T-helper 2 cell treated with Interferon-gamma antibody and Interleukin-4, amounts not matched to agents 5 μg/mL and 100 μg/mL, for 36 hours (primary cell): ENCODE data around the gene CDK3.

Source experiments
- DNase-seq: peaks from one replicate; pipeline ENCODE4 v3.0.0; 2021; ENCODE audit warnings: low spot score
- H3K27ac Mint-ChIP-seq: one replicate; pipeline ENCODE4 v1.8.0; 2021; ENCODE audit warnings: mild to moderate bottlenecking, mixed read lengths
- H3K27me3 Mint-ChIP-seq: one replicate; pipeline ENCODE4 v1.8.0; 2021; ENCODE audit warnings: low read depth, mixed read lengths
- H3K36me3 Mint-ChIP-seq: one replicate; pipeline ENCODE4 v1.8.0; 2021; ENCODE audit warnings: low read depth, mixed read lengths
- H3K4me1 Mint-ChIP-seq: one replicate; pipeline ENCODE4 v1.8.0; 2021; ENCODE audit warnings: low read depth, mixed read lengths
- H3K4me3 Mint-ChIP-seq: one replicate; pipeline ENCODE4 v1.8.0; 2022; ENCODE audit warnings: mild to moderate bottlenecking, moderate library complexity, mixed read lengths
- H3K9me3 Mint-ChIP-seq: one replicate; pipeline ENCODE4 v1.8.0; 2021; ENCODE audit warnings: mixed read lengths

CDK3 gene

DNA sequence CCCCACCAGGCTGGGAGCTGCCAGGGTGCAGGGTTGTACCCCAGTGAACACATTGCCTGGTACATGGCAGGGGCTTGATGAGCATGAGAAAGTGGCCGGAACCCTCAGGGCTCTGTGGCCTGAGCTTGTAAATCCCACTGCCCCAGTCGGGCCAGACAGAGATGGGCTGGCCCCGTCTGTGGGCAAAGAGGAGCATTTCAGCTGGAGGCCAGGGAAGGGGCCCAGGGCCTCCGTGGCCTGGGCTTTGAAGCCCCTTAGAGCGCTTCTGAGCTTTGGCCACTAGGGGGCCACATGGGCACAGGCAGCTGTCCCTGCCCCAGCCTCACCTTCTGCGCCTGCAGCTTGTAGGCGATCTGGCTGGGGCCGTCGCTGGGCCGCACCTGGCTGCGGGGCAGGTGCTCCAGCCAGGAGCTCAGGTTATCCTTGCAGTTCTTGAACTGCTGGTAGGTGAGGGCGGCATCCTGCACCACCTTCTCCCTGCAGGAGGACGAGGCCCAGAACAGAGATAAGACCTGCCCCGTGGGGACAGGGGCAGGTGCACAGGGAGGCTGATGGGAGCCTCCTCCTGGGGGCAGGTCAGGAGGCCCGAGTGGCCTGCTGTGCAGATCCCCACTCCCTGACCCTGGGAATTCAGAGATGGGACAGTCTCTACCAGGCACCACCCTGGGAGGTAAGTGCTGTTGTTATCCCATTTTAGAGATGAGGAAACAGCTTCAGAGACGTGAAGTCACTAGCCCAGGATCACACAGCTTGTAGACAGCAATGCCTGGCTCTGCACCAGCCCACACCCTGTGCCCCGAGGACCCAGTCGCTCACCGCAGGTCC lies 13.7 kb downstream of the CDK3 start:
- H3K4me3 Mint-ChIP-seq, result no peak overlapping the region
- peak; percentile 69 for DNase-seq
- no peaks in the 10 kb centered on the region for H3K27me3 Mint-ChIP-seq
- H3K9me3 Mint-ChIP-seq, result no peaks in the 10 kb centered on the region
- H3K27ac Mint-ChIP-seq, result no peak overlapping the region
- no peaks in the 10 kb centered on the region for H3K36me3 Mint-ChIP-seq
- H3K4me1 Mint-ChIP-seq, result peaks cover 5% of the 10 kb centered on the region

DNA sequence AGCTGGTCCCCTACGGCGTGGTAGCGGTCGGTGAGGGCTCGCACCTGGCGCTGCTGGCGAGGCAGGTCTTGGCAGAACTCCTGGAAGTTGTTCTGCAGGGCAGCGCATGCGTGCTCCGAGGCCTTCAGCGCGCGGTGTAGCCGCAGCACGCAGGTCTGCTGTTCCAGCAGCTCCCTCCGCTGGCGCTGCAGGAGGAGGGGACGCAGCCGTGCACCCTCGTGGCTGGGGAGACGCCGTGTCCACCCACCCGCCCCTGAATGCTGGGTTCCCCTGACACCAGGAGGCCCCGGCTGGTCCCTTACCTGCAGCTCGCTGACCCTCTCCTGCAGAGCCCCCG lies 14.2 kb downstream of the CDK3 start:
- Mint-ChIP-seq H3K27ac (no peak overlapping the region), H3K27me3 (no peaks in the 10 kb centered on the region), H3K4me3 (no peak overlapping the region), H3K36me3 (no peaks in the 10 kb centered on the region), H3K9me3 (no peaks in the 10 kb centered on the region), H3K4me1 (peaks cover 5% of the 10 kb centered on the region)
- DNase-seq, result no peak

DNA sequence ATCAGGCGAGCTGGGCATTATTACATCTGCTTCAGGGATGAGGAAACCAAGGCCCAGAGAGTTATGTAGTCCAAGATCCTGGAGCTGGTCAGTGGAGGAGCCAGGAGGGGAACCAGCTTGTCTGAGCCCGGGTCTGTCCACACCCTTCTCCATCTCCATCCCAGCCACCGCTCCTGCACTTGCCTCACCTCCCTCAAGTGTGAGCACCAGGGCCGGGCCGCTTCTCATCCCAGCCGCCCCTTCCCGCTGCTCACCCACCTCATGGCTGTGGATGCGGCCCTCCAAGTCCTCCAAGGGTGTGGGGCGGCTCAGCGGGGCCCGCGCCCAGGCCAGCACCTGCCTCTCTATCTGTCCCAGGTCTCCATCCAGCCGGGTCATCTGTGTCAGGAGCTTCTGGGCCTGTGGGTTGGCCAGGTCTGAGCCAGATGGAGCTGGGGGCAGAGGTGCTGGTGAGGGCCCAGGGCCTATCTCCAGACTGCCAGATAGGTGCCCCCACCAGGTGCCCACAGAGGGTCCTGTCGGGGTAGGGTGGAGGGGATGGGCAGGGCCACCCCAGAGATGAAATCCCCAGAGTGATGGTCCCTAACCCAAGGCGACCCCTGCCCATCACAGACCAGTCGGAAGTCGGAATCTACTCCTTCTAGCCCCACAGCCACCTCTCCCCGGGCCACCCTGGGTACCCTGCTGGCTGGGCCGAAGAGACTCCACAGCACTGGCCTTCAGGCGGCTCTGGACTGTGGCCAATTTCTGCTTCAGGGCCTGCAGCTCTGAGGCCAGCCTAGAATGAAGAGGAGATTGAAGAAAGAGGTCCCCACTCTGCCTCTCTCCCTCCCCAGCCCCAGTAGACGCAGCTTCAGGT lies 17.1 kb downstream of the CDK3 start:
- Mint-ChIP-seq H3K27ac (no peak overlapping the region), H3K4me3 (no peak overlapping the region), H3K36me3 (no peaks in the 10 kb centered on the region)

DNA sequence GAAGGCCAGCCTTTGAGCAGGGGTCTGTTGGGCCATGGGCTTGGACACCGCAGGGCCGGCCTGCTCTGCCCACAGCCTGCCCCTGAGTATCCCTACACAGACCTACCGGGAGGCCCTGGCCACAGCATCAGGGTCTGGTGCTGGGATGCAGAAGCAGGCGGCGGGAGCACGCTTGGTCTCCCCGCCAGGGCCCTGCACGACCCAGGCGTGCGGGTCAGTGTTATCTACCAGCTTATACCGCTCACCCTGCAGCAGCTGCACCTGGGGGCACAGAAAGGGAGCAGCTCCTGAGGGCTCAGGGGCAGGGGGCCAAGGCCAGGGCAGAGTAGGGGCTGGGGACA lies 17.7 kb downstream of the CDK3 start:
- no peak for DNase-seq
- Mint-ChIP-seq H3K36me3 (no peaks in the 10 kb centered on the region), H3K27me3 (no peaks in the 10 kb centered on the region), H3K4me1 (peaks cover 5% of the 10 kb centered on the region), H3K4me3 (no peak overlapping the region), H3K9me3 (no peaks in the 10 kb centered on the region), H3K27ac (no peak overlapping the region)

More for the DNA sequence above, 17.1 kb downstream of the CDK3 start:
- no peaks in the 10 kb centered on the region for H3K27me3 Mint-ChIP-seq
- no peaks in the 10 kb centered on the region for H3K9me3 Mint-ChIP-seq
- DNase-seq, result no peak
- H3K4me1 Mint-ChIP-seq, result peaks cover 5% of the 10 kb centered on the region

DNA sequence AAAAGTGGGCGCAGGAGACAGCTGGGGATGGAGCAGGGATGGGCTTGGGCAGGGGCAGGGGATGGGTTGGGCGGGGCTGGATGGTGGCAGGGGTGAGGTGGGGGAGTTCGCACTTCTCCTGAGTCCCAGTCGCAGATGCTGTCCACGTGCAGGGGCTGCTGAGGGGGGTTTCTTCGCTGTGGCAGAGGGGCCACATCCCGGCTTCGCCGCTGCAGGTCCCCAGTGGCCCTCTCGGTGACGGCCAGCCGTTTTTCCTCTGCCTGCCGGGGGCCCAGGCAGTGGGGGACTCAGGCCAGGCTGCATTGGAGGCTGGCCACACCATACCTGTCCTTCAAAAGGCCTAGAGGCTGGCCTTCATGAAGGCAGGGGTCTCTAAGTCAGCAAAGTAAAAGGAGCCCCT lies 18.1 kb downstream of the CDK3 start:
- H3K27ac Mint-ChIP-seq, result no peak overlapping the region
- H3K9me3 Mint-ChIP-seq, result no peaks in the 10 kb centered on the region
- no peaks in the 10 kb centered on the region for H3K27me3 Mint-ChIP-seq
- DNase-seq, result no peak
- H3K4me3 Mint-ChIP-seq, result no peak overlapping the region
- H3K4me1 Mint-ChIP-seq, result peaks cover 5% of the 10 kb centered on the region
- H3K36me3 Mint-ChIP-seq, result no peaks in the 10 kb centered on the region

DNA sequence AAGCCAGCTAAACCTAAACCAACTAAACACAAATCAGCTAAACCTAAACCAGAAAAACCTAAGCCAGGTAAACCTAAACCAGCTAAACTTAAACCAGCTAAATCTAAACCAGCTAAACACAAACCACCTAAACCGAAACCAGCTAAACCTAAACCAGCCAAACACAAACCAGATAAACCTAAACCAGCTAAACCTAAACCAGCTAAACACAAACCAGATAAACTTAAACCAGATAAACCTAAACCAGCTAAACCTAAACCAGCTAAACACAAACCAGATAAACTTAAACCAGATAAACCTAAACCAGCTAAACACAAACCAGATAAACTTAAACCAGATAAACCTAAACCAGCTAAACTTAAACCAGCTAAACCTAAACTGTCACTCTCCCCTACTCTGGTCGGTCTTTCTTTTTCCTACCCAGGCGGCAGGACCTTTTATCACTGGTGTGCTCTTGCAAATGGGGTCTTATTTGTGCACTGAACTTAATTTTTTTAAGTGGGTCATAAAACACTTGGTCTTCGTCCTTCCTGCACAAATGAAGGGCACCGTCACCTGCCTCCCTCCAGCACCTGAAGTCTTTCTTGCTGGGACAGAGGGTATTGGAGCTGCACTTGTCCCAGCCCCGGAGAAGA lies 19.3 kb downstream of the CDK3 start:
- no peak overlapping the region for H3K4me3 Mint-ChIP-seq
- H3K27me3 Mint-ChIP-seq, result no peaks in the 10 kb centered on the region
- H3K9me3 Mint-ChIP-seq, result no peaks in the 10 kb centered on the region
- H3K4me1 Mint-ChIP-seq, result no peaks in the 10 kb centered on the region
- no peaks in the 10 kb centered on the region for H3K36me3 Mint-ChIP-seq
- no peak for DNase-seq
- H3K27ac Mint-ChIP-seq, result no peak overlapping the region

DNA sequence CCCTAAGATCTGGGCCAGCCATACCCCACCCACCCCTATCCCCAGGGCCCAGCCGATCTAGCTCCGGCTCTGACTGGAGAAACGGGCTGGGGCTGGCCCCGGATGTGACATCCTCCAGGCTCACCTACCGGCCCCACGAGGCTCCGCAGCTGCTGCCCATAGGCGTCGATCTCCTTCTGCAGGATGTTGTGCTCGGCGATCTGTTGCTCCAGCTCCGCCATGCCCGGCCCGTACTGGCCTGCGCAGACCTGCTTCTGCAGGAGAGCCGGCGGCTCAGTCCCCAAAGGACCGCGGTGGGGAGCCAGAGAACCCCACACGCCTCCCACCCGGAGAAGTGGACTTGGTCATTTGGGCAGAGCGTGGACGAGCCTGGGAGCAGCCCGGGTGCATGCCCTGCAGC lies 21.6 kb downstream of the CDK3 start:
- H3K4me1 Mint-ChIP-seq, result no peaks in the 10 kb centered on the region
- H3K36me3 Mint-ChIP-seq, result no peaks in the 10 kb centered on the region
- H3K27ac Mint-ChIP-seq, result no peak overlapping the region
- H3K27me3 Mint-ChIP-seq, result no peaks in the 10 kb centered on the region
- DNase-seq, result no peak
- H3K4me3 Mint-ChIP-seq, result no peak overlapping the region
- H3K9me3 Mint-ChIP-seq, result no peaks in the 10 kb centered on the region

DNA sequence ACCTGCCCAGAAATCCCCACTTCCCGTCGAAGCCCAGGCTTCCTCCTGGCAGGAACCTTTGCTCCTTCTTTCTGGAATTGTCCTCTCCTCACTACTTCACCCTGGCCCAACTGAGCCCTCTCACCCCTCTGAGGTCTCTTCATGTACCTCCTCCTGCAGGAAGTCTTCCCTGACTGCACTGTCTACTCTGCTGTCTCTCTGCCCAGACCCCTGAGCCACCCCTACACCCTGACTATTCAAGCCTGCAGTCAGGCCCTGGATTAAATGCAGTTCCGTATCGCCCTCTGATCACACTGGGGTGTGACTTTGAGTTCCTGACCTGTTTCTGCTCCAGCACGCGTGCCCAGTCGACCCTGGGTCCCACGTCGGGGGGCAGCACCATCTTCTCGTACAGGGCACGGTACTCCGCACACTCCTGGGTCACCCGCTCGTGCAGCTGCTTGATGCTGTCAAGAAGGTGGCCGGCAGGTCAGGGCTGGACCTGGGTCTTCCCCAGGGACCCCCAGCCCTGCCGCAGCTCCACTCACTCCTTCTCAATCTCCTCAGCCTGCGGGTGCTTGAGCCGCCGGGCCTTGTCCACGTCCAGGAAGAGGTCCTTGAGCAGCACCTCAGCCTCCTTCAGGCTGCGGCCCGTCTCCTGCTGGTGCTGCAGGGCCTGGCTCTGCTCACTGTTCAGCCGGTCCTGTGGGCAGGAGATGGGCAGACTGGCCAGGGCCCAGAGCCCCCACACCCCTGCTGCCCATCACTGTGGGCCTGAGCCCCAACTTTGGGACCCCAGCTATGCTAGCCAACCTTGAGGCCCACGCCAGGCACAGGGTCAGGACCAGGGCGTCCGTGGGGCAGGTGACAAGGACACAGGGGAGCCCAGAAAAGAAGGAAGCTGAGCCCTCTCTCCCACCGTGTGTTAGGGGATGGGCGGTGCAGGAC lies 22.6 kb downstream of the CDK3 start:
- Mint-ChIP-seq H3K36me3 (no peaks in the 10 kb centered on the region), H3K27me3 (no peaks in the 10 kb centered on the region), H3K4me1 (no peaks in the 10 kb centered on the region), H3K27ac (no peak overlapping the region), H3K9me3 (no peaks in the 10 kb centered on the region), H3K4me3 (no peak overlapping the region)
- DNase-seq, result no peak

DNA sequence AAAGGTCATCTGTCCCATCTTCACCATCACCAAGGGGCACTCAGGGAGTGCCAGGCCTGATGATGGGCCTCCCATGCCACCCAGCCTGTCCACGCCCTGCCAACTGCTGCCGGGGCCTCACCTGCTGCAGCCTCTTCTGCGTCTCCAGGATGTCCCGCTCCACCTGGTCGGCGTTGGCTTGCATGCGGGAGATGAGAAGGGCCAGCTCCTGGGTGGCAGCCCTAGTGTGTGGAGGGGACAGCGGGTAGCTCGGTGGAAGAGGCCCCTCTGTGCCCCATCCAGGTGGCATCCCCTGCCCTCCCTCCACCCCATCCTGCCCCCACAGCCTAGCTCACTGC lies 23.2 kb downstream of the CDK3 start:
- no peak for DNase-seq
- no peak overlapping the region for H3K27ac Mint-ChIP-seq
- no peaks in the 10 kb centered on the region for H3K4me1 Mint-ChIP-seq
- no peaks in the 10 kb centered on the region for H3K36me3 Mint-ChIP-seq
- H3K4me3 Mint-ChIP-seq, result no peak overlapping the region
- no peaks in the 10 kb centered on the region for H3K9me3 Mint-ChIP-seq
- H3K27me3 Mint-ChIP-seq, result no peaks in the 10 kb centered on the region

DNA sequence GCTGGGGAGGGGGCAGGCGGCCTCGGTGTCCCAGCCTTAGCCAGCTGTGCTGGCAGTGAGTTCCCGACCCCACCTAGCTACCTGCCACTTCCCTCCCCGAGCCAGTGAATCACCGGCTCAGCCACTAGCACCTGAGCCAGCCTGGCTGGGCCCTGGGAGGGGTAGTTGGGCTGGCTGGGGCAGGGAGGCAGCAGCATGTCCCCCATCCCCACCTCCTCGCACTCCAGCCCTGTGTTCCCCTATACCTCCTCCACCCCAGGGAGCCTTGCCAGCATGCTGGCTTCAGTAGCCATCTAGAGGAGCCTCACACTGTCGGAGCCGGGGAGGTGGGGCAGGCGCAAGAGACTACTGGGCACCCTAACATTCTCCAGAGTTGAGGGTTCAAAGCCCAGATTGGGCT lies 23.7 kb downstream of the CDK3 start:
- DNase-seq, result no peak
- Mint-ChIP-seq H3K4me1 (peaks cover 2% of the 10 kb centered on the region), H3K4me3 (no peak overlapping the region), H3K36me3 (no peaks in the 10 kb centered on the region), H3K9me3 (no peaks in the 10 kb centered on the region), H3K27ac (no peak overlapping the region), H3K27me3 (no peaks in the 10 kb centered on the region)

DNA sequence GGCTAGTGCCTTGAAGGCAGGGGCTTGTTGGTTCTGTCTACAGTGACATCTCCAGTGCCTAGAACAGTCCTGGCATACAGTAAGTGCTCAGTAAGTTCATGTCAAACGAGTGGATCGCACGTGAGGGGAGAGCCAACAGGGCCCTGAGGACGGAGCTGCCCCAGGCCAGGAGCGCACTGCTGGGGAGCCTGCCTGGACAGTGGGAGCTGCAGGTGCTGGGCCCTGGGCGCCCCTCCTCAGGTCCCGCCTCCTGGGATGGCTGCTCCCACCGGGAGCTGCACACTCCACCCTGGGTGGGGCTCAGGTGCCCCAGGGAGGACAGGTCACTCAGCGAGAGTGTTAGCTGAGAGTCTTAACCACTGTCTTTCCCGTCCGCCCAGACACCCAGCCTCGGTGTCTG lies 24.6 kb downstream of the CDK3 start:
- H3K36me3 Mint-ChIP-seq, result no peaks in the 10 kb centered on the region
- H3K27me3 Mint-ChIP-seq, result no peaks in the 10 kb centered on the region
- H3K9me3 Mint-ChIP-seq, result no peaks in the 10 kb centered on the region
- H3K27ac Mint-ChIP-seq, result no peak overlapping the region
- H3K4me3 Mint-ChIP-seq, result no peak overlapping the region
- peaks cover 8% of the 10 kb centered on the region for H3K4me1 Mint-ChIP-seq
- no peak for DNase-seq

DNA sequence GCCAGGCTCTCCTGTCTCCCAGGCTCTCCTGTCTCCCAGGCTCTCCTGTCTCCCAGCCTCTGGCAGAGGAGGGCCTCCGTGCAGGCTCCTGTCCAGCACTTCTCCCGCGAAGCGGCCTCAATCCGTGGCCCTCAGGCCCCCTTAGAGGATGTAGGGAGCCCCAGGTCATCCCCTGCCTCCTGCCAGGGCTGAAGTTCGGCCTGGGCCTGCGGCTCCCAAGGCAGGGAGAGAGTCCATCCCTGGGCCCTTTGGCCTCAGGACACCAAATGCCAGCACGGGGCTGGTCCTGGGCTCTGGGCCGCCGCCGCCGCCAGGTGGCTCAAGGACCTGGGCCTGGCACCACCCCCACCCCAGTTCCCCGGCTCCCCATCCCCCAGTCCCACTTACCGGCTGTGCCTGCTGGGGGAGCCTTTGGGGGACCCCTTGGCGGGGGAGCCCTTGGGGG lies 26.1 kb downstream of the CDK3 start:
- Mint-ChIP-seq H3K9me3 (no peaks in the 10 kb centered on the region), H3K27me3 (no peaks in the 10 kb centered on the region), H3K4me1 (peaks cover 8% of the 10 kb centered on the region), H3K27ac (no peak overlapping the region), H3K36me3 (no peaks in the 10 kb centered on the region), H3K4me3 (no peak overlapping the region)
- no peak for DNase-seq

DNA sequence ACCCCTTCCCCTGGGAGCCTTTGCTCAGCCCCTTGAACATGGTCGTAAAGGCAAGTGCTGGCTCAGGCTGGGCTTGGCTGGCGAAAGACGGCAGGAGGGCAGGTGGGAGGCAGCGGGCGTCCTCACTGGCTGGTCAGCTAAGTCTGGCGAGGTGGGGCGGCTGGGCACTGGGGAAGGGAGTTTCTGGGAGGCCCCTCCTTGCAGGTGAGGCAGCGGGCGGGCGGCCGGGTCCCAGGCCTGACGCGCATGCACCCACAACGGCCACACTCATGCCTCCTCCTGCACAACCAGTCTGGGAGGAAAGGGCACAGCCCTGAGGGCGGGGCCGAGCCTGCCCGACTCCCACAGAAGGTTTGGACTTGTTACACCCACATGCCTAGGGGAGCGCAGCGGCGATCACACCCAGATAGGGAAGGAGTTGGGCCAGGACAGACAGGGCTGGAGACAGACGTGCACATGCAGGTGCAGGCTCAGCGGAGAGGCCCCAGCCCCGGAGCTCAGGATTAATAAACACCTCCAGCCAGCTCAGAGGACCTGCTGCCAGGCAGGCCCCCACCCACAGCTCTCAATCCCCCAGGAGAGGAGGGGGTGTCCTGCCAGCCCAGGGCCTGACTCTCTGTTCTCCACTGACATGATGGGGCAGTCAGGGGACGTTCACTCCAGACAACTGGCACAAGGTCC lies 26.6 kb downstream of the CDK3 start, which contains the start of gene EVPL:
Gene EVPL (minus strand): TSS at position 148 of the 681 bp plus-strand sequence. CDS start 108 bp downstream, at position 40.
- no peak within 1 kb of the TSS for H3K27ac Mint-ChIP-seq

More for the DNA sequence above, 26.6 kb downstream of the CDK3 start, which contains the start of gene EVPL:
- Mint-ChIP-seq H3K4me1 (peaks cover 8% of the 10 kb centered on the region), H3K27me3 (no peaks in the 10 kb centered on the region), H3K9me3 (no peaks in the 10 kb centered on the region), H3K36me3 (no peaks in the 10 kb centered on the region), H3K4me3 (no peak within 1 kb of the TSS)
- no peak for DNase-seq
